HL-60/S4 treated with retinoic acid at 250 ng/mL for 4 days and 3 days (cell line): Measurements from ENCODE around the gene TIMM13.
"Not testable (repeated sequence)": the region's sequence is repeated elsewhere in the genome, so short reads cannot be mapped to it uniquely, and the experiment has no call there.

Source experiments
- in situ Hi-C: fragments of 300-500 bp; cut with MboI; formaldehyde crosslinking; loops from 2 replicates; pipeline ENCODE4 v1.7.0; 2022; ENCODE audit warnings: low sequenced_read_pairs

The TIMM13 gene

DNA sequence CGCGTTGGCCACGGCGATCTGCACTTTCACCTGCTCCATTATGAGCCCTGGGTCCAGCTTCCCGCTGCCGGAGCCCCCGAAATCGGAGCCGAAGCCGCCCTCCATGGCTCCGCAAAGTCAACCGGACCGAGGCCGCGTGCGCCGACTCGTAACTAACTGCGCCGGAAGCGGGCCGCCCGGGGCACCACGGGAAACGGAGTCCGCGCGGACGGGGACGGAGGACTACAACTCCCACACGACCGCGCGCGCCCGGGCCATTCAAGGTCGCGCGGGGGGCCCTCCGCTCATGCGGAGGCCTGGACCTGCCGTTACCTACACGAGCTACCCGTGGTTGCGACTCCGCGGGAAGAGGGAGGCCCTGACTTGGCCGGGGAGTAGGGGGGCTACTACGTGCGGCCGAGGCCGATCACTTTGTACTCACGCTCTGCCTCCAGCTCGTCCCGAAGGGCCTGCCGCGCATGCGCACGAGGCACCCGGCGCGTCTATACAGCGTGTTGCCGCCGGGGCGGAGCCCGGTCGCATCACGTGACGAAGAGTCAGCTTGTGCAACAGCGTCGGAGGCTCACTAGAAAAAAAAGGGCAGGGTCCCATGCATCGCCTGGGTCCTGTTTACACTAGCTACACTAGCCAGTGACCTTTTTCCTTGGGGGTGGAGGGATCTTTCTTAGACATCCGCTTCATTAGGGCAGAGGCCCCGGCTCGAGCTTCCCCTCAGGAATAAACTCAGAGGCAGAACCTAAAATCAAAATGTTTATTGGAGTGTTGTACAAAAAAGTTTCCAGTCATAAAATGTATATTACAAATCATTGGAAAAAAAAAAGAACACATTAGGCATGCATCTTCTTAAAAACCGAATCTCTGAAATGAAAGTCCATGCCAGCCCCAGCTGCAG, at the start of gene TIMM13:
Gene TIMM13, minus strand, starts transcription at position 158 of the 892 bp plus-strand sequence. Its CDS starts 53 bp downstream, at position 105.
- in situ Hi-C loops = no loop called here

DNA sequence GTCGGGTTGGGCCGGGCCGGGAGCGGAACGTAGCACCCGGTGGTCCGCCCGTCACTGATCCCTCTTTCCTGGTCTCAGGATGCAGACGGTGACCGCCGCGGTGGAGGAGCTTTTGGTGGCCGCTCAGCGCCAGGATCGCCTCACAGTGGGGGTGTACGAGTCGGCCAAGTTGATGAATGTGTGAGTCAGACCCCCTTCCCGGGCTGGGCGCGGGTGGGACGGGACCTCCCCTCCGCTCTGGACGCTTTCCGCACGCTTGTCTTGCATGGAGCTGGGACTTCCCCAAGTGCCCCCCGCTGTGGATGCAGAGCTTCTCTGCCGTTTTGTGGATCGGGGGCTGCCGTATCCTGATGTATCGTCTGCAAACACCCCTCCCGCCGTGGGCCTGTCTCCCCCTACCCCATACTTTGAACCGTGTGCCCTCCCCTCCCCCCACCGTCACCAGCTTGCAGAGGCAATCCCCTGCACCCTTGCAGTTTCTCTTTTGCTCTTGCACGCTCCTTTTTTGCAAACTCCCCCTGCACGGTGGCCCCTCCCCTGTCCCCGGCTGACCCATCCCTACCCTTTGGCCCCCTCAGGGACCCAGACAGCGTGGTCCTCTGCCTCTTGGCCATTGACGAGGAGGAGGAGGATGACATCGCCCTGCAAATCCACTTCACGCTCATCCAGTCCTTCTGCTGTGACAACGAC, 49.2 kb upstream of the TIMM13 start:
- in situ Hi-C loops = loop anchor here (10.0 kb wide), 1 partner anchor 138 kb away; no protein-coding TSS in a partner anchor

DNA sequence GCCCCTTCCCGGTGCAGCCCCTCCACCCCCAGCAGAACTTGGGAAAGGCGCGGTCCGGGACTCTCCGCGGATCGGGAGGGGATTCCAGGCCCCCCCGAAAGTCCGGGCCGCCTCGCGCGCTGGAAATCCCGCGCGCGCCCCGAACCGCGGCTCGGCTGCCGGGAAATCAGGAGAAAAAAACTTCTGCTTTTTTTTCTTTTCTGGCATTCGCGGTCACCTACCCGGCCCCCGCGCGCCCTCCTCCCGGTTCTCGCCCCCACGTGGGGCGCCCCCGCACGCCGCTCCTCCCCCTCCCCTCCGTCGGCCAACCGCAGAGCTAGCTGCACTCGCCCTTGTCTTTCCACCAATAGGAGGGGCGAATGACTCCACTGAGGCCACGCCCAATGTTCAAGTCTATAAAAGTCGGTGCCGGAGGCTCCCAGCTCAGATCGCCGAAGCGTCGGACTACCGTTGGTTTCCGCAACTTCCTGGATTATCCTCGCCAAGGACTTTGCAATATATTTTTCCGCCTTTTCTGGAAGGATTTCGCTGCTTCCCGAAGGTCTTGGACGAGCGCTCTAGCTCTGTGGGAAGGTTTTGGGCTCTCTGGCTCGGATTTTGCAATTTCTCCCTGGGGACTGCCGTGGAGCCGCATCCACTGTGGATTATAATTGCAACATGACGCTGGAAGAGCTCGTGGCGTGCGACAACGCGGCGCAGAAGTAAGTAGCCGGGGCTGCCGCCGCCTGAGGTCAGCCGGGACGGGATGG, 48.5 kb upstream of the TIMM13 start, which contains the start of gene GADD45B:
Gene GADD45B, plus strand, starts transcription at position 426 of the 749 bp plus-strand sequence. Its CDS starts 232 bp downstream, at position 658.
- in situ Hi-C loops = loop anchor here (10.0 kb wide), 1 partner anchor 139 kb away; no protein-coding TSS in a partner anchor

GRCh38 chr19:2475018-2475701, 47.8 kb upstream of the TIMM13 start:
- in situ Hi-C loops = loop anchor here (10.0 kb wide), 1 partner anchor 140 kb away; no protein-coding TSS in a partner anchor

DNA sequence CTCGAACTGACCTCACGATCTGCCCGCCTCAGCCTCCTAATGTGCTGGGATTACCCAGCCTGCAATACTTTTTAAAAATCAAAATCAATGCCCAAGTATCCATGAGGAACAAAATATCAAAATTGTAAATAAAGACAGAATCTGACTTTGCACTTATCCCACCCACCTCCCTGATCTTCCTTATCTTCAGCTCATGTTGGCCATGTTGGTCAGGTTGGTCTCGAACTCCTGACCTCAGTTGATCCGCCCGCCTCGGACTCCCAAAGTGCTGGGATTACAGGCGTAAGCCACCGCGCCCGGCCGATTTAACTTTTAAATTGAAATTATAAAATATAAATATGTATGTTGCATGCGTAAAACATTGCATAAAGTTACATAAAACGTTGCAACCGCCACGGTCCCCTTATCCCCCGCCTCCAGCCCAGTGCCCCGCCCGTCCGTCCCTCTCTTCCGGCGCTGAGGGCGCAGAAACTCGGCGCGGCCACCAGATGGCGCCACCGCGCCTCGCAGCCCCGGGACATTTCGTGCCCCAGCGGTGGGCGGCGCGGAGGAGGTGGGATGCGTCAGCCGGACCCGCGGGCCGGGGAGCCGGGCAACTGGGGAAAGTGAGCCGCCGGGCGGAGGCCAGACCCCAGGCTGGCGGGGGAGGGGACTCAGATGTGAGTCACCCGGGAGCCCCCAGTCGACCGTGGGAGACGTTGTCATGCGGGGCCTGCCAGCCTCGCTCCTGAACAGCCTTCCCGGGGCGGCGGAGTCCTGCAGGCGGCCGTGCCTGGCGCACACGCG, 47.0 kb upstream of the TIMM13 start:
- in situ Hi-C loops = loop anchor here (10.0 kb wide), 1 partner anchor 140 kb away; no protein-coding TSS in a partner anchor

- in situ Hi-C loops = loop anchor here (10.0 kb wide), 1 partner anchor 145 kb away; no protein-coding TSS in a partner anchor
These were observed 42.5 kb upstream of the TIMM13 start for GRCh38 chr19:2469915-2470200.

GRCh38 chr19:2469102-2469914, 41.9 kb upstream of the TIMM13 start:
- in situ Hi-C loops = no loop called here

DNA sequence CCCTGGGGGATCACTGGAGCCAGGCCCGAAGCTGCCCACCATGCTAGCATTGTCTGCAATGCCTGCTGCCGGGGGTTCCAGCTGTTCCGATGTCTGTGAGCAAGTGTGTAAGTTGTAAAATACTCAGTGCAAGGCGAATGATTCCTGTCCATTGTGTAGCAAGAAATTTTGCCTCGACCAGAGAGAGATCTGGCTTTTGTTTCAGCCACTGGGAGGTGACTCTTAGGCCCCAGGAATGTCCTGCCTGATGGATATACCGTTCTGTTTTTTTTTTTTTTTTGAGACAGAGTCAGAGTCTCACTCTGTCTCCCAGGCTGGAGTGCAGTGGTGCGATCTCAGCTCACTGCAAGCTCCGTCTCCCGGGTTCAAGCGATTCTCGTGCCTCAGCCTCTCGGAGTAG, 41.2 kb upstream of the TIMM13 start:
- in situ Hi-C loops = no loop called here

DNA sequence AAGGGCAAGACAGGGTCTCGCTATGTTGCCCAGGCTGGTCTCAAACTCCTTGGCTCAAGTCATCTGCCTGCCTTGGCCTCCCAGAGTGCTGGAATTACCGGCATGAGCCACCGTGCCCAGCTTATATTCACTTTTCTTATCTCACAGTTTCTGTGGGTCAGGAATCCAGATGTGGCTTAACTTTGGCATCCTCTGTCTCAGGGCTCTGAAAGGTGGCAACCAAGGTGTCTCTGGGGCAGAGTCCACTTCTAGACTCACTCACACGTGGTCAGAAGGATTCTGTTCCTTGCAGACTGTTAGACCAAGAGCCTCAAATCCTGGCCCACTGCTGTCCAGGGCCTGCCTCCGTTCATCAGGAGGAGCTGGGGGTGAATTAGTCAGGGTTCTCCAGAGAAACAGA, 37.0 kb upstream of the TIMM13 start:
- in situ Hi-C loops = no loop called here

DNA sequence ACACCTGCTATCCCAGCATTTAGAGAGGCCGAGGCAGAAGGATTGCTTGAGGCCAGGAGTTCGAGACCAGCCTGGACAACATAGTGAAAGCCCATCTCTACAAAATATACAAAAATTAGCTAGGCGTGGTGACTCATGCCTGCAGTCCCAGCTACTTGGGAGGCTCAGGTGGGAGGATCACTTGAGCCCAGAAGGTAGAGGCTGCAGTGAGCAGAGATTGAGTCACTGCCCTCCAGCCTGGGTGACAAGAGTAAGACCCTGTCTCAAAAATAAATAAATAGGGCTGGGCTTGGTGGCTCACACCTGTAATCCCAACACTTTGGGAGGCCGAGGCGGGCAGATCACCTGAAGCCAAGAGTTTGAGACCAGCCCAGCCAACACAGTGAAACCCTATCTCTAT, 36.3 kb upstream of the TIMM13 start:
- in situ Hi-C loops = not testable (repeated sequence)

- in situ Hi-C loops = no loop called here
These were observed 35.4 kb upstream of the TIMM13 start for GRCh38 chr19:2462635-2463421.

DNA sequence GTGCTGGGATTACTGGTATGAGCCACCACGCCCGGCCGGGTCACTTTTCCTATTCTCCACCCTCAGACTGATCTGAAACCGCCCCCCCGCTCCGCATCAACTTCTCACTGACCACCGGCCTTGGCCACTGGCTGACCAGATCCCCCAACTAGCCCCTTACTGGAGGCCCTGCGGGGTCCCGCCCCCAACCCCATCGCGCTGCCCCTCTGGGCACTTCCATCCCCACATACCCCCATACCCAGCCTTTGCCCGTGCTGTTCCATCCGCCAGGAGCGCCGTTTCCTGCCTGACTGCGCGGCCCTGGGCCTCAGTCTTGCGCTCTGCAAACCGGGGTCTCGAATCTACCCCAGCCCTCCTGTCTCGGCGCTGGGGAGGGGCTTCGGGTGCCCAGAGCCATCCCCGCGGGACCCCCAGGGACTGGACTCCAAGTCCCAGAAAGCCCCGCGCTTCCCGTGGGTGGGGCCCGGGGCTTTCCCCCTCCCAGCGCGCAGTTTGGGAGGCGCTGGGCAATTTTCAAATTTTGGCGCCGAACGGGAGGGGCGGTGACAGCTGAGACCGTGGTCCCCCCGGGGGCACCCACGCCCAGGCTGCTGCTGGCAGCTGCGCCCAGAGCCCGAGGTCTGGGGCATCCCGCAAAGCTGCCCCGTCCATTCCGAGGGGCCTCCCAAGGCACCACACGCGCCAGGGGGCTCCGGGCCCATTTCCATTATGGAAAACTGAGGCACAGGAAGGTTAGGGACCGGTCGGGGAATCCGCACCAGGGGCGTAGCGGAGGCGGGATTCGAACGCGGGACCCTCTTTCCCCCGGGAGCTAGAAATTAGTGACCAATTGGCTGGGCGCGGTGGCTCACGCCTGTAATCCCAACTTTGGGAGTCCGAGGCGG, 34.6 kb upstream of the TIMM13 start:
- in situ Hi-C loops = no loop called here

DNA sequence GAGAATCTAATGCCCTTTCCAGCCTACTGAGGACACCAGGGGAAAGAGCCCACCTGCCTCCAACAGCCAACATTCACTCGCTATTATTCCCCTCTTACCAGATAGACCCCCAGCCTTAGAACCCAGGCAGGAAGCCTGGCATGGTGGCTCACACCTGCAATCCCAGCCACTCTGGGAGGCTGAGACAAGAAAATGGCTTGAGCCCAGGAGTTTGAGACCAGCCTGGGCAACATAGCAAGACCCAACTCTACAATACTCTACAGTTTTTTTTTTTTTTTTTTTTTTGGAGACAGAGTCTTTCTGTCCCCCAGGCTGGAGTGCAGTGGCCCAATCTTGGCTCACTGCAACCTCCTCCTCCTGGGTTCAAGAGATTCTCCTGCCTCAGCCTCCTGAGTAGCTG, 32.9 kb upstream of the TIMM13 start:
- in situ Hi-C loops = no loop called here

DNA sequence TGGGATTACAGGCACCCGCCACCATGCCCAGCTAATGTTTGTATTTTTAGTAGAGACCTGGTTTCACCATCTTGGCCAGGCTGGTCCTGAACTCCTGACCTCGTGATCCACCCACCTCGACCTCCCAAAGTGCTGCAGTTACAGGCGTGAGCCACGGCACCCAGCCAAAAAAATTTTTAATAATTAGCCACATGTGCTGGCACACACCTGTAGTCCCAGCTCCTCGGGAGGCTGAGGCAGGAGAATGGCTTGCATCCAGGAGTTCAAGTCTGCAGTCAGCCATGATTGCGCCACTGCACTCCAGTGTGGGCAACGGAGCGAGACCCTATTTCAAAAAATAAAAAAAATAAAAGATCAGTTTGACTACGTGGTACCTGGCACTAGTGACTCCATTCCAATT, 31.4 kb upstream of the TIMM13 start:
- in situ Hi-C loops = not testable (repeated sequence)

DNA sequence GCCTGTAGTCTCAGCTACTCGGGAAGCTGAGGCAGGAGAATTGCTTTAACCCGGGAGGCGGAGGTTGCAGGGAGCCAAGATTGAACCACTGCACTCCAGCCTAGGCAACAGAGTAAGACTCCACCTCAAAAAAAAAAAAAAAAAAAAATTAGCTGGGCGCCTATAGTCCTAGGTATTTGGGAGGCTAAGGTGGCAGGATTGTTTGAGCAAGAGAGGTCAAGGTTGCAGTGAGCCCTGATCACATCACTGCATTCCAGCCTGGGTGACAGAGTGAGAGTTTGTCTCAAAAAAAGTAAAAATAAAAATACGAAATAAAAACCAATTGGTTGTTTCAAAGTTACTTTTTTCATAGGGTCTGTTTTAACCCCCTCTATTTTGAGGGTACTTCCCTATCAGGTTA, 30.7 kb upstream of the TIMM13 start:
- in situ Hi-C loops = no loop called here

DNA sequence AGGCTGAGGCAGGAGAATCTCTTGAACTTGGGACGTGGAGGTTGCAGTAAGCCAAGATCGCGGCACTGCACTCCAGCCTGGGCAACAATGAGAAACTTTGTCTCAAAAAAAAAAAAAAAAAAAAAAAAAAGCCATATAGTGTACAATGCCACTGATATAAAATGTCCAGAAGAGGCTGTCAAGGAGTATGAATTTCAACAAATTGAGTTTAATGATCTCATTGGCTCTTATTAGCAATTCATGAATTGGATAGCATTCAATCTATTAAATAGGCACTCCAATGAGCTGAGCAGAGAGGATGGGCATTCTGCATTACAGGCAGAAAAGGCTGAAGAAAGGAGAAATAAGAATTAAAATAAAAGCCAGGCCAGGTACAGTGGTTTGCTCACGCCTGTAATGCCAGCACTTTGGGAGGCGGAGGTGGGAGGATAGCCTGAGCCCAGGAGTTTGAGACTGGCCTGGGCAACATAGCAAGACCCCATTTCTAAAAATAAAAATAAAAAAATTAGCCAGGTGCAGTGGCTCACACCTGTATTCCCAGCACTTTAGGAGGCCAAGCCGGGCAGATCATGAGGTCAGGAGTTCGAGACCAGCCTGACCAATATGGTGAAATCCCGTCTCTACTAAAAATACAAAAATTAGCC, 30.1 kb upstream of the TIMM13 start:
- in situ Hi-C loops = no loop called here
